Sigmoid colon (tissue), 4 donors: ENCODE results near the gene RUNX1.

Experiments
- POLR2A ChIP-seq, 2 donors: fragments of 450-650 bp; IDR thresholded peaks; one replicate each; pipeline ENCODE4 v1.6.1; 2016; ENCODE audit warnings: antibody characterized with exemption in 2 of 2, mild to moderate bottlenecking in 2 of 2, moderate library complexity in 2 of 2
- POLR2AphosphoS5 ChIP-seq, 4 donors: sonication (generic); formaldehyde crosslinking; IDR thresholded peaks; one replicate each; pipeline ENCODE4 v1.6.1; 2017; ENCODE audit warnings: antibody characterized with exemption in 4 of 4

GRCh38 chr21:34934350-34934749 lies 114.8 kb downstream of the RUNX1 start:
- TF ChIP-seq POLR2AphosphoS5 (IDR thresholded peaks at IDR 0.05) (no peak), POLR2A (IDR thresholded peaks at IDR 0.05) (no peak)
